ENCODE results near the gene PIK3R1. TPM values are rescaled to one million over a fixed set of nuclear protein-coding genes. Genes with fewer than 3 reads are reported as not detected.

Gene PIK3R1
- total and polyA plus RNA-seq, 2 of the 4 experiments (the other 2 are of a cell fraction), result 2.4 to 9.3 TPM

DNA sequence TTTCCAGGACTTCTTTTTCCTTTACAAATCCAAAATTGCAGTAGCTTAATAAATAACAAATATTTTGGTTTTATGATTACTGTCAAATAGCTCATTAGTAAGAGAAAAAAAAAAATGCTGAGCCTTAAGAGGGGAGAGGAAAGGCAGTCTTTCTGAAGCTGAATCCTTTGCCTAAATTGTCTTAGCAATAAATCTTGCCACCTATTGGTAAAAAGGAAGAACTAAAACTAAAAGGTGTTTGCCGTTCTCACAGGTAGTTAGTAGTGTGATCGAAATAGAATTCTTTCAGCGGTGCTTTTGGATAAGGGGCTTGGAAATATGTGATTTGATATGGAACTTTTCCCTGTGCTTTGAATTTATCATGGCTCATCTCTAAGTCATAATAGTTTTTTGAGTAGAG is 31.2 kb downstream of the PIK3R1 start:
- no peak overlapping the region for H3K14ac ChIP-seq (replicated peaks; ENCODE audit: low read depth, low read length)
- POLR2A ChIA-PET (ENCODE audit: unreplicated experiment), result no interaction called here
- ATAC-seq (ENCODE audit: low read depth) (no peak), DNase-seq (no peak)
- intact Hi-C loops (cut with micrococcal nuclease), result no loop called here
- WGBS, 2 experiments (ENCODE audit: extremely low coverage in 2 of 2, insufficient read length in 1 of 2), result no CpG with 5 or more reads among the region's 3 CpGs
- no peak overlapping the region for H2AFZ ChIP-seq (replicated peaks; ENCODE audit: low read length, poor library complexity)
- no peak overlapping the region for H3K27ac ChIP-seq (ENCODE audit: insufficient read depth, low read length)
- peaks cover 6% of the 10 kb centered on the region for H3K9me1 ChIP-seq (ENCODE audit: insufficient read depth, low read length)
- no peak overlapping the region for H3K56ac ChIP-seq (ENCODE audit: extremely low read depth, insufficient read depth, low read length)
- no peak overlapping the region for H3K9ac ChIP-seq (ENCODE audit: low read depth, low read length)
- no peak overlapping the region for H4K8ac ChIP-seq (ENCODE audit: low read depth in 2 of 2, low read length in 2 of 2)
- no peak overlapping the region for H4K91ac ChIP-seq (ENCODE audit: insufficient read depth, low read depth, low read length)
- no TSS peak for BruUV-seq (replicated peaks)
- no peak overlapping the region for H3K4me3 ChIP-seq (ENCODE audit: insufficient read depth, low read depth, low read length)
- H2BK120ac ChIP-seq (ENCODE audit: low read depth, low read length), result no peak overlapping the region
- H3K4me2 ChIP-seq (ENCODE audit: low read depth, low read length), result no peak overlapping the region
- H3K4ac ChIP-seq (ENCODE audit: low read depth, low read length), result no peak overlapping the region
- no peak overlapping the region for H2AK5ac ChIP-seq (ENCODE audit: low read depth, low read length)
- no peak overlapping the region for H3K23ac ChIP-seq (ENCODE audit: low read depth, low read length)
- CTCF ChIA-PET, result interaction anchor here (0.6 to 1.0 kb wide), 2 partner anchors 27 to 259 kb away, joined by 3 read pairs; no protein-coding TSS in a partner anchor
- H2BK15ac ChIP-seq (ENCODE audit: low read depth, low read length), result no peak overlapping the region
- H3K79me1 ChIP-seq (ENCODE audit: low read depth in 1 of 2, low read length in 2 of 2), result peaks cover 11 to 48% of the 10 kb centered on the region in 2 experiments
- no peak overlapping the region for H2BK5ac ChIP-seq (ENCODE audit: low read depth, low read length, poor library complexity, severe bottlenecking)
- TF ChIP-seq, protein P1, sequence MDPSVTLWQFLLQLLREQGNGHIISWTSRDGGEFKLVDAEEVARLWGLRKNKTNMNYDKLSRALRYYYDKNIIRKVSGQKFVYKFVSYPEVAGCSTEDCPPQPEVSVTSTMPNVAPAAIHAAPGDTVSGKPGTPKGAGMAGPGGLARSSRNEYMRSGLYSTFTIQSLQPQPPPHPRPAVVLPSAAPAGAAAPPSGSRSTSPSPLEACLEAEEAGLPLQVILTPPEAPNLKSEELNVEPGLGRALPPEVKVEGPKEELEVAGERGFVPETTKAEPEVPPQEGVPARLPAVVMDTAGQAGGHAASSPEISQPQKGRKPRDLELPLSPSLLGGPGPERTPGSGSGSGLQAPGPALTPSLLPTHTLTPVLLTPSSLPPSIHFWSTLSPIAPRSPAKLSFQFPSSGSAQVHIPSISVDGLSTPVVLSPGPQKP (IDR thresholded peaks at IDR 0.05; ENCODE audit: borderline replicate concordance, low read depth, low read length), result no peak
- TF ChIP-seq NFE2L2 (IDR thresholded peaks at IDR 0.05; ENCODE audit: low read depth, low read length) (no peak), SMC3 (IDR thresholded peaks at IDR 0.05; ENCODE audit: low read depth, low read length) (no peak), CHD1 (IDR thresholded peaks at IDR 0.05; ENCODE audit: low read depth, low read length) (no peak), RAD21 (IDR thresholded peaks at IDR 0.05; ENCODE audit: low read length) (no peak), MXI1 (IDR thresholded peaks at IDR 0.05; ENCODE audit: borderline replicate concordance, low read depth, low read length) (no peak), RFX5 (IDR thresholded peaks at IDR 0.05; ENCODE audit: low read depth, low read length) (no peak), BHLHE40 (IDR thresholded peaks at IDR 0.05; ENCODE audit: low read depth, low read length) (no peak), FOS (IDR thresholded peaks at IDR 0.05; ENCODE audit: low read depth, low read length) (no peak), MAZ (IDR thresholded peaks at IDR 0.05; ENCODE audit: borderline replicate concordance, low read depth, low read length) (no peak), CEBPB (IDR thresholded peaks at IDR 0.05; ENCODE audit: low read depth, low read length) (no peak), RCOR1 (IDR thresholded peaks at IDR 0.05; ENCODE audit: insufficient replicate concordance, low read length) (no peak), MAFK (IDR thresholded peaks at IDR 0.05; ENCODE audit: low read depth, low read length) (no peak), POLR2A (IDR thresholded peaks at IDR 0.05; ENCODE audit: low read depth, low read length) (no peak)
- TF ChIP-seq, protein P2, sequence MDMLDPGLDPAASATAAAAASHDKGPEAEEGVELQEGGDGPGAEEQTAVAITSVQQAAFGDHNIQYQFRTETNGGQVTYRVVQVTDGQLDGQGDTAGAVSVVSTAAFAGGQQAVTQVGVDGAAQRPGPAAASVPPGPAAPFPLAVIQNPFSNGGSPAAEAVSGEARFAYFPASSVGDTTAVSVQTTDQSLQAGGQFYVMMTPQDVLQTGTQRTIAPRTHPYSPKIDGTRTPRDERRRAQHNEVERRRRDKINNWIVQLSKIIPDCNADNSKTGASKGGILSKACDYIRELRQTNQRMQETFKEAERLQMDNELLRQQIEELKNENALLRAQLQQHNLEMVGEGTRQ (IDR thresholded peaks at IDR 0.05; ENCODE audit: low read depth, low read length), result no peak
- TF ChIP-seq, protein P3, sequence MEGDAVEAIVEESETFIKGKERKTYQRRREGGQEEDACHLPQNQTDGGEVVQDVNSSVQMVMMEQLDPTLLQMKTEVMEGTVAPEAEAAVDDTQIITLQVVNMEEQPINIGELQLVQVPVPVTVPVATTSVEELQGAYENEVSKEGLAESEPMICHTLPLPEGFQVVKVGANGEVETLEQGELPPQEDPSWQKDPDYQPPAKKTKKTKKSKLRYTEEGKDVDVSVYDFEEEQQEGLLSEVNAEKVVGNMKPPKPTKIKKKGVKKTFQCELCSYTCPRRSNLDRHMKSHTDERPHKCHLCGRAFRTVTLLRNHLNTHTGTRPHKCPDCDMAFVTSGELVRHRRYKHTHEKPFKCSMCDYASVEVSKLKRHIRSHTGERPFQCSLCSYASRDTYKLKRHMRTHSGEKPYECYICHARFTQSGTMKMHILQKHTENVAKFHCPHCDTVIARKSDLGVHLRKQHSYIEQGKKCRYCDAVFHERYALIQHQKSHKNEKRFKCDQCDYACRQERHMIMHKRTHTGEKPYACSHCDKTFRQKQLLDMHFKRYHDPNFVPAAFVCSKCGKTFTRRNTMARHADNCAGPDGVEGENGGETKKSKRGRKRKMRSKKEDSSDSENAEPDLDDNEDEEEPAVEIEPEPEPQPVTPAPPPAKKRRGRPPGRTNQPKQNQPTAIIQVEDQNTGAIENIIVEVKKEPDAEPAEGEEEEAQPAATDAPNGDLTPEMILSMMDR (conservative IDR thresholded peaks at IDR 0.05; ENCODE audit: low read depth, low read length), result no peak
- peaks cover 9% of the 10 kb centered on the region for H3K4me1 ChIP-seq (ENCODE audit: control insufficient read depth, insufficient read depth, low read length)
- H3K18ac ChIP-seq (ENCODE audit: low read depth, low read length), result no peak overlapping the region
- dilution Hi-C loops (cut with HindIII; ENCODE audit: low sequenced_read_pairs, unreplicated experiment), result no loop called here
- no peak overlapping the region for H2BK20ac ChIP-seq (ENCODE audit: low read depth, low read length)
- H4K20me1 ChIP-seq (ENCODE audit: insufficient read depth, low read length), result 0 out of 2 replicates have a peak, but pooled peaks cover 2% of the 10 kb centered on the region
- no peaks in the 10 kb centered on the region for H3K27me3 ChIP-seq (ENCODE audit: control insufficient read depth, insufficient read depth, low read length)
- no peaks in the 10 kb centered on the region for H3K36me3 ChIP-seq (ENCODE audit: control insufficient read depth, insufficient read depth, low read length)
- no peak overlapping the region for H2AK9ac ChIP-seq (replicated peaks; ENCODE audit: low read depth, low read length, poor library complexity)
- H4K5ac ChIP-seq (ENCODE audit: low read depth, low read length), result no peak overlapping the region
- in situ Hi-C loops (cut with MboI; ENCODE audit: low sequenced_read_pairs), result no loop called here
- no peaks in the 10 kb centered on the region for H3K9me3 ChIP-seq (ENCODE audit: control insufficient read depth, insufficient read depth, low read length)
